ENCODE results near the gene NKX3-2. TPM values are rescaled to one million over a fixed set of nuclear protein-coding genes. Genes with fewer than 3 reads are reported as not detected.

NKX3-2 gene
- total and polyA plus RNA-seq, 10 of the 15 experiments (the other 5 are each of a cell fraction or from before 2014, with no cell fraction given): not detected

DNA sequence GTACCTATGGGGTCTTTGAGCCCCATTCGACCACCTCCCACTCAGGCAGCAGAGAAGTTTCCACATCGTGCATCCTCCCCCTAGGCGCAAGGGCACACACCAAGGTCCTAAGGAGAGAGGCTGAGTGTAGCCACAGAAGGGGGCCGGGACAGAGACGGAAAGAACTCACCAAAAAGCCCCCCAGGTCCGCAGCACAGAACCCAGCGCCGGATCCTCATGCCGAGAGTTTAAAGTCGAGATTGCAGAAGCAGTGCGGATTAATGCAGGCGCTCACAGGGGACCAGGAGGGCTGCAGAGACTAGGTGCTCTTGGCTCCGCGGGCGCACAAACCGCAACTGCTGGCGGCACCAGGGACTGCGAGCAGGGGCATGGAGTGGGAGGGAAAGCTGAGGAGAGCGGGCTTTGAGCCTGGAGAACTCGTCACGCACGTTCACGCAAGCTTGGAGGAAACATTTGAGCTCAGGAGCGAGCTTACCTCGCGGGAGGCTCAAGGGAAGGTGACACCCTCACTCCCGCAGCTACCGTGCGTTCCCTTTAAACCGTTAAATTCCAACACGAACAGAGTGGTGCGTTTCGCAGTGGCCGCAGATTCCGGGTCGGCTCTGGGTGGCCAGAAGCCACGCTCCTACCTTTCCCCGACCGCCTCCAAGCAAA, 8.5 kb downstream of the NKX3-2 start (continued):
- TF ChIP-seq, protein P1, sequence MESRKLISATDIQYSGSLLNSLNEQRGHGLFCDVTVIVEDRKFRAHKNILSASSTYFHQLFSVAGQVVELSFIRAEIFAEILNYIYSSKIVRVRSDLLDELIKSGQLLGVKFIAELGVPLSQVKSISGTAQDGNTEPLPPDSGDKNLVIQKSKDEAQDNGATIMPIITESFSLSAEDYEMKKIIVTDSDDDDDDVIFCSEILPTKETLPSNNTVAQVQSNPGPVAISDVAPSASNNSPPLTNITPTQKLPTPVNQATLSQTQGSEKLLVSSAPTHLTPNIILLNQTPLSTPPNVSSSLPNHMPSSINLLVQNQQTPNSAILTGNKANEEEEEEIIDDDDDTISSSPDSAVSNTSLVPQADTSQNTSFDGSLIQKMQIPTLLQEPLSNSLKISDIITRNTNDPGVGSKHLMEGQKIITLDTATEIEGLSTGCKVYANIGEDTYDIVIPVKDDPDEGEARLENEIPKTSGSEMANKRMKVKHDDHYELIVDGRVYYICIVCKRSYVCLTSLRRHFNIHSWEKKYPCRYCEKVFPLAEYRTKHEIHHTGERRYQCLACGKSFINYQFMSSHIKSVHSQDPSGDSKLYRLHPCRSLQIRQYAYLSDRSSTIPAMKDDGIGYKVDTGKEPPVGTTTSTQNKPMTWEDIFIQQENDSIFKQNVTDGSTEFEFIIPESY (IDR thresholded peaks at IDR 0.05): no peak

DNA sequence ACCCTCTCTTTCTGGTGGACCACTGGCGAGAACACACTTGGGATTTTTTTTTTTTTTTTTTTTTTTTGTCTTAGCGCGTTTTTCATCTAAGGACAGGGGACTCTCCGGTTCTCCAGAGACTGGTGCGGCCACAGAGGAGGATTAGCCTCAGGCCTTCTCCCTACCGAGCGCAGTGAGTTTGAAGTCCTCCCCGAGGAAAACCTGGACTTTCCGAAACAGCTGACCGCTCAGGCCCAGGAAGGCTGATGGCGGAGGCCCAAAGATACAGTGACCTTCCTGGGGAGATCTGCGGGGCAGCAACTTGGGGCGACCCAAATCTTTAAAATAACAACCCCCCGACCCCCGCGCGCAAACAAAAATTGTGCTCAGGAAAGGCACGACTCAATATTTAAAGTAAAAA, 9.2 kb downstream of the NKX3-2 start:
- RAD21 ChIA-PET (ENCODE audit: unreplicated experiment): no interaction called here
- POLR2A ChIA-PET: no interaction called here
- CTCF ChIA-PET: no interaction called here
- intact Hi-C loops (cut with micrococcal nuclease; ENCODE audit: unreplicated experiment): no loop called here
- H3K4me1 ChIP-seq (ENCODE audit: control insufficient read depth, insufficient read depth, low read length): no peaks in the 10 kb centered on the region
- H3K4me3 ChIP-seq: no peak overlapping the region
- H3K4me2 ChIP-seq (ENCODE audit: control insufficient read depth, insufficient read depth): no peak overlapping the region
- no peak overlapping the region for H3K27ac ChIP-seq (ENCODE audit: control insufficient read depth, insufficient read depth)
- SMC1A ChIA-PET (ENCODE audit: uncharacterized antibody, unreplicated experiment): no interaction called here
- 64% methylated on average over 14 of the region's 18 CpGs for WGBS (ENCODE audit: insufficient coverage, insufficient replicate concordance, low lambda C conversion rate, missing lambda C conversion rate)
- H3K9me3 ChIP-seq (replicated peaks; ENCODE audit: control insufficient read depth, insufficient read depth, low read length): no peaks in the 10 kb centered on the region; the same call in 1 of the 3 replicates
- no peak overlapping the region for H2AFZ ChIP-seq (ENCODE audit: control insufficient read depth, low read depth, low read length)
- H3K27me3 ChIP-seq (replicated peaks in 1 of 2; ENCODE audit: control insufficient read depth in 2 of 2, insufficient read depth in 2 of 2, low read length in 1 of 2): peaks cover 24 to 41% of the 10 kb centered on the region in 2 experiments
- H3K79me2 ChIP-seq (ENCODE audit: control insufficient read depth, insufficient read depth, low read length): no peaks in the 10 kb centered on the region
- no peaks in the 10 kb centered on the region for H4K20me1 ChIP-seq (ENCODE audit: control insufficient read depth, insufficient read depth)
- H3K9ac ChIP-seq (ENCODE audit: control insufficient read depth, insufficient read depth, low read length): no peak overlapping the region
- DNase-seq (ENCODE audit: low read depth, low spot score): no peak
- in situ Hi-C loops (cut with MboI): loop anchor here (25.0 kb wide), 1 partner anchor 1773 kb away; no protein-coding TSS in a partner anchor
- no peak for ATAC-seq
- no TSS peak for BruUV-seq (replicated peaks)
- H3K36me3 ChIP-seq (ENCODE audit: control insufficient read depth in 2 of 2, insufficient read depth in 2 of 2, low read length in 1 of 2): no peaks in the 10 kb centered on the region
- FAIRE-seq: no peak
- TF ChIP-seq RELA (IDR thresholded peaks at IDR 0.05; ENCODE audit: borderline replicate concordance, partially characterized antibody) (no peak), NBN (IDR thresholded peaks at IDR 0.05) (no peak), GABPA (IDR thresholded peaks at IDR 0.05; ENCODE audit: low read depth) (no peak), KAT2A (conservative IDR thresholded peaks at IDR 0.05; ENCODE audit: control insufficient read depth, low read depth, low read length) (no peak), MTA2 (IDR thresholded peaks at IDR 0.05; ENCODE audit: low read depth) (no peak), BCL11A (IDR thresholded peaks at IDR 0.05; ENCODE audit: low read depth, low read length) (no peak), CBX5 (IDR thresholded peaks at IDR 0.05; ENCODE audit: low read depth) (no peak), TCF7 (IDR thresholded peaks at IDR 0.05; ENCODE audit: borderline replicate concordance) (no peak)
- TF ChIP-seq, protein P2, sequence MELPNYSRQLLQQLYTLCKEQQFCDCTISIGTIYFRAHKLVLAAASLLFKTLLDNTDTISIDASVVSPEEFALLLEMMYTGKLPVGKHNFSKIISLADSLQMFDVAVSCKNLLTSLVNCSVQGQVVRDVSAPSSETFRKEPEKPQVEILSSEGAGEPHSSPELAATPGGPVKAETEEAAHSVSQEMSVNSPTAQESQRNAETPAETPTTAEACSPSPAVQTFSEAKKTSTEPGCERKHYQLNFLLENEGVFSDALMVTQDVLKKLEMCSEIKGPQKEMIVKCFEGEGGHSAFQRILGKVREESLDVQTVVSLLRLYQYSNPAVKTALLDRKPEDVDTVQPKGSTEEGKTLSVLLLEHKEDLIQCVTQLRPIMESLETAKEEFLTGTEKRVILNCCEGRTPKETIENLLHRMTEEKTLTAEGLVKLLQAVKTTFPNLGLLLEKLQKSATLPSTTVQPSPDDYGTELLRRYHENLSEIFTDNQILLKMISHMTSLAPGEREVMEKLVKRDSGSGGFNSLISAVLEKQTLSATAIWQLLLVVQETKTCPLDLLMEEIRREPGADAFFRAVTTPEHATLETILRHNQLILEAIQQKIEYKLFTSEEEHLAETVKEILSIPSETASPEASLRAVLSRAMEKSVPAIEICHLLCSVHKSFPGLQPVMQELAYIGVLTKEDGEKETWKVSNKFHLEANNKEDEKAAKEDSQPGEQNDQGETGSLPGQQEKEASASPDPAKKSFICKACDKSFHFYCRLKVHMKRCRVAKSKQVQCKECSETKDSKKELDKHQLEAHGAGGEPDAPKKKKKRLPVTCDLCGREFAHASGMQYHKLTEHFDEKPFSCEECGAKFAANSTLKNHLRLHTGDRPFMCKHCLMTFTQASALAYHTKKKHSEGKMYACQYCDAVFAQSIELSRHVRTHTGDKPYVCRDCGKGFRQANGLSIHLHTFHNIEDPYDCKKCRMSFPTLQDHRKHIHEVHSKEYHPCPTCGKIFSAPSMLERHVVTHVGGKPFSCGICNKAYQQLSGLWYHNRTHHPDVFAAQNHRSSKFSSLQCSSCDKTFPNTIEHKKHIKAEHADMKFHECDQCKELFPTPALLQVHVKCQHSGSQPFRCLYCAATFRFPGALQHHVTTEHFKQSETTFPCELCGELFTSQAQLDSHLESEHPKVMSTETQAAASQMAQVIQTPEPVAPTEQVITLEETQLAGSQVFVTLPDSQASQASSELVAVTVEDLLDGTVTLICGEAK (IDR thresholded peaks at IDR 0.05; ENCODE audit: borderline replicate concordance): no peak
- TF ChIP-seq, protein P3, sequence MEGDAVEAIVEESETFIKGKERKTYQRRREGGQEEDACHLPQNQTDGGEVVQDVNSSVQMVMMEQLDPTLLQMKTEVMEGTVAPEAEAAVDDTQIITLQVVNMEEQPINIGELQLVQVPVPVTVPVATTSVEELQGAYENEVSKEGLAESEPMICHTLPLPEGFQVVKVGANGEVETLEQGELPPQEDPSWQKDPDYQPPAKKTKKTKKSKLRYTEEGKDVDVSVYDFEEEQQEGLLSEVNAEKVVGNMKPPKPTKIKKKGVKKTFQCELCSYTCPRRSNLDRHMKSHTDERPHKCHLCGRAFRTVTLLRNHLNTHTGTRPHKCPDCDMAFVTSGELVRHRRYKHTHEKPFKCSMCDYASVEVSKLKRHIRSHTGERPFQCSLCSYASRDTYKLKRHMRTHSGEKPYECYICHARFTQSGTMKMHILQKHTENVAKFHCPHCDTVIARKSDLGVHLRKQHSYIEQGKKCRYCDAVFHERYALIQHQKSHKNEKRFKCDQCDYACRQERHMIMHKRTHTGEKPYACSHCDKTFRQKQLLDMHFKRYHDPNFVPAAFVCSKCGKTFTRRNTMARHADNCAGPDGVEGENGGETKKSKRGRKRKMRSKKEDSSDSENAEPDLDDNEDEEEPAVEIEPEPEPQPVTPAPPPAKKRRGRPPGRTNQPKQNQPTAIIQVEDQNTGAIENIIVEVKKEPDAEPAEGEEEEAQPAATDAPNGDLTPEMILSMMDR (IDR thresholded peaks at IDR 0.05 in 2 of 3, conservative IDR thresholded peaks at IDR 0.05 in 1 of 3; ENCODE audit: control insufficient read depth in 2 of 3, extremely low read depth in 1 of 3, insufficient read depth in 1 of 3, low read depth in 3 of 3, low read length in 3 of 3): no peak
- TF ChIP-seq, protein P4, sequence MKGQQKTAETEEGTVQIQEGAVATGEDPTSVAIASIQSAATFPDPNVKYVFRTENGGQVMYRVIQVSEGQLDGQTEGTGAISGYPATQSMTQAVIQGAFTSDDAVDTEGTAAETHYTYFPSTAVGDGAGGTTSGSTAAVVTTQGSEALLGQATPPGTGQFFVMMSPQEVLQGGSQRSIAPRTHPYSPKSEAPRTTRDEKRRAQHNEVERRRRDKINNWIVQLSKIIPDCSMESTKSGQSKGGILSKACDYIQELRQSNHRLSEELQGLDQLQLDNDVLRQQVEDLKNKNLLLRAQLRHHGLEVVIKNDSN (IDR thresholded peaks at IDR 0.05; ENCODE audit: borderline replicate concordance, extremely low read length, insufficient read depth, low read depth, low read length): no peak
- TF ChIP-seq, protein P5, sequence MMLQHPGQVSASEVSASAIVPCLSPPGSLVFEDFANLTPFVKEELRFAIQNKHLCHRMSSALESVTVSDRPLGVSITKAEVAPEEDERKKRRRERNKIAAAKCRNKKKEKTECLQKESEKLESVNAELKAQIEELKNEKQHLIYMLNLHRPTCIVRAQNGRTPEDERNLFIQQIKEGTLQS (IDR thresholded peaks at IDR 0.05; ENCODE audit: borderline replicate concordance, extremely low read depth, low read depth, low read length): no peak
